NOMO-1 treated with DMSO at 0.1 percent for 48 hours (cell line): ENCODE results near the gene TCF12.

Experiments used
- DNase-seq: peaks from one replicate; lab custom pipeline; 2025; ENCODE audit not compliant: unreplicated experiment; lab: John Stamatoyannopoulos, UW

The TCF12 gene

DNA sequence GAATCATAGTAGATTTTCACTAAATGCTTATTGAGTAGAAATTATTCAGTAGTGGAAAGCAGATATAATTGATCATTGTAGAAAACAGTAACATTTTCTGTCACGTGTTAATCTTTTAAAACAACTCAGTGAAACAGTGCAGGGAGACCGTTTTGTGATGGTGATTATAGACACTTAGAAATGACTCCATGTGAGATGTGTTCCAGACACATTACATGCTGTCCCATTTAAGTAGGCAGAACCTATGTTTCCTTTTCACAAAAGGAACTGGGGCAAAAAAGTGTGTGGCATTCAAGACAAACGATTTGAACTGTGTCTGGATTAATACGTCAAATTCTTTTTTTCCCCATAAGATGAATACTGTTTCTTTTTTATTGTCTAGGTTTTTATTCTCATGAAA is 126.5 kb downstream of the TCF12 start:
- no peak for DNase-seq

DNA sequence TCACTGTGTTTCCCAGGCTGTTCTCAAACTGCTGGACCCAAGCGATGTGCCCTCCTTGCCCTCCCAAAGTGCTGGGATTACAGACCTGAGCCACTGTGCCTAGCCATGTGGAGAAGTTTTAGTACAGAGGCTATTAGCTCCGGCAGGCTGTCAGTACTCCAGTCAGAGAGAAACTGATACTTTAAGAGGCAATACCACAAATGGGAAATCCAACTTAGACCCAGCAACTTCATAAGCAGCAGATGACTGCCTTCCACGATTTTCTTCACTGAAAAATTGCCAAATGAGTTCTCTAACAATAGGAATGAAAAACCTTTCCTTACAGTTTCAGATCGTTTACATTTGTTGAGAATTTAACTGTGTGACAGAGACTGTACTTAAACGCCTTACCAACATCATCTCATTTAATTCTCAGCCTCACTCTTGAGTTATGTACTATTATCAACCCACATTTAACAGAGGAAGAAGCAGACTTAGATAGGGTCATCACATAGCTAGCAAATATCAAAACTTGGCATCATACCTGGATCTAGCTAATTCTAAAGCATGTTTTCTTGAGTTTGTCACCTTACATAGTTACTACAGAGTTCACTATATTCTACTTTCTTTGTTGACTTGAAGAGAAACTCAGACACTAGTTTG is 127.4 kb downstream of the TCF12 start:
- DNase-seq, result no peak

DNA sequence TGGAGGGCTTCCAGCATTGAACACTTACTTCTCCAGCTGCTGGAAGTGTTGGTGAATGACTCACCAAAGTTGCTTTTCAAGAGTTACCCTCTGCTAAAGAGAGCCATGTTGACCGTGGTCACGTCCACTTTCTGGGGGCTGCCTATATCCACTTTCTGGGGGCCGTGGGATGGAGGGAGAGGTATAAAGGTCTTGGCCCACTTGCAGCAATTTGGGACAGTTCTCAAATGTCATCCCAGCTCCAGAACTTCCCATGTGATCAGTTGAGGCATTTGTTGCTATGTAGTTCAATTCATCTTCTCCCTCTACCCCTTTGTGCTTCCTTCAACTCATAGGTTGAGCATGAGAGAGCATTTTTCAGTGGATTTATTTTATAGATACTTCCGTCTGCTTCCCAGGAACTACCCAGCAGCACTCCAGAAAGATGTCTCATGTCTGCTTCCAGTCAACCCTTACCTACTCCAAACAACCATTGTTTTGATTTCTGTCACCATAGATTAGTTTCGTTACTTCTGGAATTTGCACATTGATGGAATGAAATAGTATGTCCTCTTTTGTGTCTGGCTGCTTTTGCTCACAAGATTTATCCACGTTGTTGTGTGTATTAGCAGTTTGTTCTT is 130.6 kb downstream of the TCF12 start:
- no peak for DNase-seq

DNA sequence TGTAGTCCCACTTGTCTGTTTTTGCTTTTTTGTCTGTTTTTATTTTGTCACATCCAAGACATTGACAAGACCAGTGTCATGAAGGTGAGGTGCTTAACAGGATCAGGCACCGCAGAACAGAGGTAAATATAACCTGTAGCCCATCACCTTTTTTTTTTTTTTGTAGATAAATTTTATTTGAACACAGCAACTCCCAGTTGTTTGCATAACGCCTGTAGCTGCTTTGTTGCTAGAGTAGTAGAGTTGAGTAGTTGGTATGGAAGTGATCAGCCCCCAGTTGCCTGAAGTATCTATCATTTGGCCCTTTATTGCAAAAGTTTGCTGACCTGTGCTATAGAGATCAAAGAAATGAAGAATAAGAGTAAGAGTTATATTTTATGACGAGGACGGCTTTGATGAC is 135.0 kb downstream of the TCF12 start:
- no peak for DNase-seq

DNA sequence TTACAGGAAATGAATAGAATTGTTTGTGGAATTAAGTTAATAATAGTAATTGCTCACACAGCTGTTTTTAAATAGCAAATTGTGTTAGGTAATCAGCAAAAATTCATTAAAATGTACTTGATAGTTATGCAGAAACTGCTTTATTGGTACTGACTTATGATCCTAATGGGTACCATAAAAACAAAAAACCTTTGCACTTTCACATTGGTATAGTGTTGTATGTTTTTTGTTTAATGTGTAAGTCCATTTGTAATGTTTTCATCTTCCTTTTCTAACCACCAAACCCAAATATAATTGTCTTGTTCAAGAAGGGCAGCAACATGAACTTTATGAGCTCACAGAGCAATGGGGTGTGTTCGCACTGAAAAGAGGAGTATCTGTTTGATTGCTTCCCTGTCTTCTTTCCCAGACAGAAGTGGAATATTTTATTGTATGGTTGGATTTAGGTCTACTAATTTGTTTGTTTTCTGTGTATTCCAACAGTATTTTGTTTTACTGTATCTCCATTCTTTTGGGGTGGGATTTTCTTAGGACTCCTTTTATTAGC is 135.8 kb downstream of the TCF12 start:
- no peak for DNase-seq

DNA sequence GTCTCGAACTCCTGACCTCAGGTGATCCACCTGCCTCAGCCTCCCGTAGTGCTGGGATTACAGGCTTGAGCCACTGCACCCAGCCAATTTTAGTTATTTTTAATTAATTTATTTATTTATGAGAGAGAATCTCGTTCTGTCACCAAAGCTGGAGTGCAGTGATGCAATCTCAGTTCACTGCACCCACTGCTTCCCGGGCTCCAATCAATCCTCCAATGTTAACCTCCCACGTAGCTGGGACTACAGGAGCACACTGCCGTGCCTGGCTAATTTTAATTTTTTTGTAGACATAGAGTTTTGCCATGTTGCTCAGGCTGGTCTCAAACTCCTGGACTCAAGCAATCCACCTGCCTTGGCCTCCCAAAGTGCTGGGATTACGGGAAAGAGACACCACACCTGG is 137.9 kb downstream of the TCF12 start:
- DNase-seq, result no peak

DNA sequence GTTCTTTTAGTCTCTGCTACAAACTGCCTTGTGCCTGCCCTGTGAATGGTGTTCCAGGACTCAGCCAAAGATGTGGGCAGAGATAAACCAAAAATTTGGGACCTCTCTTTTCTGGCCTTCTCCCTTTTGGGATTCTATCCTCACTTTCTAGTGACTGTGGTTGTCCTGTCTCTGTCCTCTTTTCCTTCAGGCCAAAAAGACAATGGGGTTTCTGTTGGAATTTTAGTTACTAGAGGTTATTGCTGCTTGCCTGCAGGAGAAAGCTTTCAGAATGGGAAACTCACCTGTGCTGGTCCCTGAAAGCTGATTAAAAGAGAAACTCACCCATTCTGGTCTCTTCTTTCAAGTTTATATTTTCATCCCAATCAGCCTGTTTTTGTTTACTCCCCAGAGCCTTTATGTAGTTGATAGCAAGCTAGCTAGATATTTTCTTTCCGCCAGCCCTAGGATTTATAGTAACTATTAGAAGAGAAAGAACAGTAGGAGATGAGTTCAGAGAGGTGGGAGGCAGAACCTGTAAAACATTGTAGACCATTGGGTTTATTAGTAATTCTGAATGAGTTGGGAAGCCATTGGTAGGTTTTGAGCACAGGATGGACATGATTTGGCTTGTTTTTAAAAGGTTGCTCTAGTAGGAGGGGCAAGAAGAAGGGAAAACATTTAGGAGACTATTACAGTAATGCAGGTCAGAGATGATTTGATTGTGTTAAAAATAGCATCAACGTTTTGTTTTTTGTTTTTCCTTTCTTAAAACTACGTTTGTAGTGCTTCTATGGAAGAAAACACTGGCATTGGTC is 138.9 kb downstream of the TCF12 start:
- no peak for DNase-seq

DNA sequence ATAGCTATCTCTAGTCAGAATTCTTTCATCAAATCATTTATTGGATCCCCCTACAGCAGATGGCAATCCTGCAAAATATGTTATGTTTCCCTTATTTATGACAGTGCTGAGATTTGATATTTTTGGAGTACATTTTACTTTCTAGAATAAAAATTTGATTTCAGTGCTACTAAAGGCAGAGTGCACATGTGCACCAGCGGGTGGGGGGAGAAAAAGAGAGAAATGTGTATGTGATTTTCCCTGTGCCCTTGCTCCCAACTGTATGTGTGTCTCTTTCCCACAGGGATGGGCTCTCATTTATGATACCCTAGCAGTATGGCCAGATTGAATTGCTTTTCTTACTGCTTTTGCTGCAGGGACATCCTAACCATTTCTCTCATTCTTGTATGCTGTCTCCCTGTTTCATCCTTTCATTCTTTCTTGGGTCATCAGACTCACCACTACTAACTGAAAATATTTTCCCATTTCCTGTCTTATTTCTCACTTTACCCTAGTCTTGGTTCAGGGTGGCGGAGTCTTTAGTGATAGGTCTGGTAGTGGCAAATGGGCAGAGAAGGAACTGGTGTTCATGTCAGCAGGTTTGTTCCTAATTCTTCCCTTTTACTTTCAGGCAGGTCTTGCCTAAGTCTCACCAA is 140.7 kb downstream of the TCF12 start:
- no peak for DNase-seq

DNA sequence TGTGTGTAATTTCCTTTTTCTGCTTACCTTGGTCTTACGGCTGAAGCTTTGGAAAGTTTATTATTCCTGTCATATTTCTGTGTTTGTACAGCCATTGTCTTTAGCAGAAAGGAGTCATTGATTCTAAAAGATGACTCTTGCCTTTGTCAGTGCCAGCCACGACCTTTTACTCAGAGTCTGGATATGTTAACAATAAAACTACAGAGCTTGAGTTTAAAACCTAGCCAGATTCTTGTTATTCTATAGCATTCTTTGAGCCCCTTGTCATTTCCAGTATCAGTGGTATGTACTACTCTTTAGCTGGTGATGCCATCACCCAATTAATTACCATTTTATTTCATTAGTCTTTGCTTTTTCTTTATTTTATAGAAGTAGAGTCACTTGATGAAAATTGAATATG is 142.4 kb downstream of the TCF12 start:
- DNase-seq, result no peak

DNA sequence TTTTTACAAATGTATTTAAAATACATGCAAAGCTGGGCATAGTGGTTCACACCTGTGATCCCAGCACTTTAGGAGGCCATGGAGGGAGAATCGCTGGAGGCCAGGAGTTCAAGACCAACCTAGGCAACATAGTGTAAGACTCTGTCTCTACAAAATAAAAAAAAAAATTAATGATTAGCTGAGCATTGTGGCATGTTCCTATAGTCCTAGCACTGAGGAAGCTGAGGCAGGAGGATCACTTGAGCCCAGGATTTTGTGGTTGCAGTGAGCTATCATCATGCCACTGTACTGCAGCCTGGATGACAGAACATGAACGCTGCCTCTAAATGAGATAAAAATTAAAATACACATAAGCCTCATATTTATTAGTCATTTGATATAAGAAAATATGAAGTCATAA is 142.8 kb downstream of the TCF12 start:
- DNase-seq, result no peak

DNA sequence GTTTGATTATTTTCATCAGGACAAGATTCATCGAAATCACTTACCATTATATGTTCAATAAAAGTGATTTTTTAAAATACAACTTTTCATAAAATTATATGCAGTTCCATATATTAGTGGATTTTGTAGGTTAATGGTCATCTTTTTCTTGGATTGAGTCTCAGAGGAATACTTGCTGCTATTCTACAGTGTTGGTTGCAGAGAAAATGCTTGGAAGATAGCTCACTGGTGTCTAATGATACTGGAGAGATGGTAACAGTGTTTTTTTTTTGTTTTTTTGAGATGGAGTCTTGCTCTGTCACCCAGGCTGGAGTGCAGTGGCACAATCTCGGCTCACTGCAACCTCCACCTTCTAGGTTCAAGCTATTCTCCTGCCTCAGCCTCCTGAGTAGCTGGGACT is 143.3 kb downstream of the TCF12 start:
- no peak for DNase-seq

DNA sequence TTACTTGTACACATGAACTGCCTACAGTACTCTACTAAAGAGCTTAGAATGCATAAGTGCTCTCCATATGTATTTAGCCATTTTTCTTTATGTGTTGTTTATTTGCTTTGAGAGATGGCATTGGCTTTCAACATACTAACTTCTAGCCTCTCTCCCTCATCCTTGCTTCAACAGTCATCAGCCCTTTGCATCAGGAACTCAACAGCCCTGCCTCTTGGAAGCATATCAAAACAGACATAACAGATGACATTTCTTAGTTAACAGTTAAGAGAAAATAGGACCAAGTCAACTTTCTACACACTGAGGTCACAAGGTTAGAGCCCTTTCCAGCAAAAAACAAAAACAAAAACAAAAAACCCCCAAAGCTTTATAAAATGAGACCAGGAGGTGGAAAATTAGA is 145.6 kb downstream of the TCF12 start:
- DNase-seq, result no peak

DNA sequence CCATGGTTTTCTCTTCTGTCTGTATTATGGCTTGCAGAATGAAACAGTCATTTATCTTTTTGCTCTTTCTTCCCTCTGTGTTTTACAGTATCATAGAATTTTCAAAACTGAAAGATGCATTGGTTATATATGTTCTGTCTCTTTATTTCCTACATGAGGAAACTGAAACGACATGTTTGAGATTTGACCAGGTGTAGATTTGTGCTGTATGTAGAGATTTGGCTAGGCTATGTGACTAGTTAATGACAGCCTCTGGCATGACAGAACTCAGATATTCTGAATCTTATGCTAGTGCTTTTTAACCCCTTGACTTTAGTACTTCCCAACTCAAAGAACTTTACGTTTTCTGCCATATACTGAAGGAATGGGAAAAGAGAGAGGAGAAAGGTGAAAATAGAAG is 151.0 kb downstream of the TCF12 start:
- no peak for DNase-seq

DNA sequence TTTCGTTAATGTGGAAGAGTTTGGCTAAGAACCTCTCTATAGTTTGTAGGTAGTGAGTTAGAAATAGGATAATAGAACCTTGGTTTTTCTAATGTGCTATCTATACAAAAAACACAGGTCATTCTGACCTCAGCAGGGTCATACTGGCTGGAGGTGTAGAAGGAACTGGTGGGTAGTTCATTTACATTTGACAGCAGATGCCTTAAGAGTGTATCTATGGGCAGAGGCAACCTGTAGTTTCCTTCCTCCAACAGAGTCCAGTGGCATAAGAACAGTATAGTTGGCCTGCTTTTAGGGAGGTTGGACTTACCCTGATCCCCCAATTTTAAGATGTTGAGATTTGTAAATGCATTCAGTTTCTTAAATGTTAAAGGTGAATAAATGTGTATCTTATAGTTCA is 152.2 kb downstream of the TCF12 start:
- DNase-seq, result no peak

DNA sequence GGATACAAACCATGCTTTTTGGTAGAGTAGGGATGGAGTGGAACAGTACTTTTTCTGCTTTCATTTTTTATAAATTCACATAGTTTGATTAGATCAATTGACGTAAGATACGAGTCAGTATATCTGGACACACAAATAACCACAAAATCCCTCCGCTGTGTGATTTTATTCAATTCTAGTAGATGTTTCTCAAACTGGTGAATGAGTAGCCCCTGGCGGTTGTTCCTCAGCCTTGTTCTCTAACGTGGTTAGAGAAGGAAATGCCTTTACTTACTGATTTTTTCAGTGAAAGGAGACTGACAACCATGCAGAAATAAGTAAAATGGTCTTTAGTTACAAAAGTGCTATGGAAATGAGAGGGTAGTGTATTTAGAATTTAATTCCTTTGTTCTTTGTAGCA is 161.0 kb downstream of the TCF12 start:
- DNase-seq, result no peak

DNA sequence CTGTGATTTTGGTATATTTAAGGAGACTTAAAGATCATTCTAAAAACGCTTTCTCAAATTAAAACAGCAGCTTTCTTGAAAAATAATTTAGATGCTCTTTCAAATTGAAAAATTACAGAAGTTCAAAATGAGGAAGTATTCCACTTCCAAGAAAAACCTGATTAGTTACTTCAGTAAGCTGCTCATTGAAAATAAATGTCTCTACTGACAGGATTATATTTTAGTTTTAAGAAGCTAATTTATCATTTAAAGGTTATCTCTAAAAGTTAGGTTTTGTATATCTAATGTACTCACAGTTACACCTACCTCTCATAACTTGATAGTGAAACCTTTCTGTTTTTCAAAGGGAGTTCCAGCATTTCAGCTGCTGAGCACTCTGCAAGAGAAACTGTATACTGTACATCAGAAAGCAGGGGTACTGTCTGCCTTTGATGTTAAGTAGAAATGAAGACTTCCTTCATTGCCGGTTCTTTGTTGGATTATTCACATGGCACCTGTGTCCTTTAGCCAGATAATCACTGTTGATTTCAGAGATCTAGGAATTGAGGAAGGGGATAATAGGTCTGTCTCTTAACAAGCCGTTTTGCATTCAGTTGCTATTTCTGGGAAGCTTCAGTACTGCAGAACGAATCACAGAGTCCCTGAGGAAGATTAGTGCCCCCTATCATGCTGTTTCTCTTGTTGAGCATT is 161.6 kb downstream of the TCF12 start:
- peak; percentile 48 for DNase-seq

DNA sequence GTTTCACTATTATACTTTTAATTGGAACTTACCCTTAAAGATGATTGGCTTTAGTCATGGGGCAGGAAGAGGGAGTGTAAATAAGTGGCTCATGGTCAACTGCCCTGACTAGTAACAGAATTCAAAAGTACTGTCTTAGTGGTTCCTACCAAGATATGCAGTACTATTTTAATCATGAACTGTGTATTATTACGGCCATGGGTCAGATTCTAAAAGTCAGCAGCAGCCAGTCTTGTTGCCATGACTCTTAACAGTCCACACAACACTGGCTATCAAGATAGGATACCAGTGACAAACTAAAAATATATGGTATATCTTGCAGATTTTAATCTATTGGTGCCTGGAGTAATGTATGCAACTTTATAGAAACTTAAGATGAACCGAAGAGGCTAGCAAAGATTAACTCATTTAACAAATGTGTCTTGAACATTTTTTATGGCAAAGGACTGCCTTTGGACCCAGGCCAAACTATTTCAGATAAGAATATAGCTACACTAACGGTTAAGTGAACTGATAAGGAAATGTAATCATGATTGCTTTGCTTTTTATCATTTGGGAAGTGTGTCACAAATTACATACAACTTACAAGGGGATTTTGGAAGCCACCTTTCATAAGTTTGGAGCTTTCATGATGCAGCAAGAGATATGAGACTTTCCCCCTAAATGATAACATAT is 163.7 kb downstream of the TCF12 start:
- DNase-seq, result no peak

DNA sequence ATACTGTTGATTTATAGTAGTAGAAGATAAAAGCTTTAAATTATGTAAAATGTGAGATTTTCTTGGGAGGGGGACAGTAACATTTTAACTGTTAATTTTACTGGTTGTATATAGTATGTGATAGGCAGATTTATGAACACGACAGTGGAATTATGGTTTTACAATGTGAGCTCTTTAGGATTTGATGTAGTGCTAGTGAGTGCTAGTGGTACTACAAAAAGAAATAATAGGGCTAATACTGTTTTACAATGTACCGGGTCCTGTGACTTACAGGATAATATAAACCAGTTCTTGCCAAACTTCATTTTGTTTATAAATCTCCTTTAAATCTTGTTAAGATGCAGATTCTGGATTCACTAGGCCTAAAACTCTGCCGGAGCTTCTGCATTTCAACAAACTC is 165.7 kb downstream of the TCF12 start:
- DNase-seq, result no peak

DNA sequence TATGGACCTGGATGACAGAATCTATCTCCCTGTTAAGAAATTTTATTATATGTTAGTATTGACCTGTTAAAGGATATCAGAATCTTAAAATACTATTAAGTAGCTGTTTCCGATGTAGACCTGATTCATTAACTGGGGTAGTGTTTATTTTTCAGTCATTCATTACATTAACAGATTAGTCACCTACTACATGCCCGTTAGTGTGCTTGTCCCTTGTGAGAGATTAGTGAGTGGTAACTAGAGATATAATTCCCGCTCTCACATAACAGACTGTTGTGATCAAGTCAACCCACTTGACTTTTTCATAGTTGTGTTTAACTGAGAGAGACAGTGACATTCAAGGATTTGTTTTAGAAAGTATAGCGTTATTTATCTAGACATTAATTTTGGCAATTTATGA is 166.8 kb downstream of the TCF12 start:
- DNase-seq, result no peak

DNA sequence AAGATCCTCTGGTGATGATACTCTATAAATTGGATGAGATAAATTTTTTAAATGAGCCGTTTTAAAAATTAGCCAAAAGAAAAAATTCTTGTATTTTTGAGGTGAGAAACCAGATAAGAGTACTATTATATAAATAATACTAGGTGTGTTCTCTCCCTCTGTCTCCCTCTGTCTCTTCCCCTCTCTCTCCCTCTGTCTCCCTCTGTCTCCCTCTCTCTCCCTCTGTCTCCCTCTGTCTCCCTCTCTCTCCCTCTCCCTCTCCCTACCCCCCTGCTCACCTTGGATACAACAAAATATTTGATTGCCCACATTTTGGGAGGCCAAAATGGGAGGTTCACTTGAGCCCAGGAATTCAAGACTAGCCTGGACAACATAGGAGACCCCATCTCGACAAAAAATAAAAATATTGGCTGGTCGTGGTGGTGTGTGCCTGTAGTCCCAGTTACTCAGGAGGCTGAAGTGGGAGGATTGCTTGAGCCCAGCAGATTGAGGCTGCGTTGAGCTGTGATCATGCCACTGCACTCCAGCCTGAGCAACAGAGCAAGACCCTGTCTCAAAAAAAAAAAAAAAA is 168.5 kb downstream of the TCF12 start:
- DNase-seq, result no peak
